ENCODE measurements around the gene MYOCD. TPM values are rescaled to one million over a fixed set of nuclear protein-coding genes. Genes with fewer than 3 reads are reported as not detected.
"Not testable (repeated sequence)": the region's sequence is repeated elsewhere in the genome, so short reads cannot be mapped to it uniquely, and the experiment has no call there.

Gene MYOCD, protein sequence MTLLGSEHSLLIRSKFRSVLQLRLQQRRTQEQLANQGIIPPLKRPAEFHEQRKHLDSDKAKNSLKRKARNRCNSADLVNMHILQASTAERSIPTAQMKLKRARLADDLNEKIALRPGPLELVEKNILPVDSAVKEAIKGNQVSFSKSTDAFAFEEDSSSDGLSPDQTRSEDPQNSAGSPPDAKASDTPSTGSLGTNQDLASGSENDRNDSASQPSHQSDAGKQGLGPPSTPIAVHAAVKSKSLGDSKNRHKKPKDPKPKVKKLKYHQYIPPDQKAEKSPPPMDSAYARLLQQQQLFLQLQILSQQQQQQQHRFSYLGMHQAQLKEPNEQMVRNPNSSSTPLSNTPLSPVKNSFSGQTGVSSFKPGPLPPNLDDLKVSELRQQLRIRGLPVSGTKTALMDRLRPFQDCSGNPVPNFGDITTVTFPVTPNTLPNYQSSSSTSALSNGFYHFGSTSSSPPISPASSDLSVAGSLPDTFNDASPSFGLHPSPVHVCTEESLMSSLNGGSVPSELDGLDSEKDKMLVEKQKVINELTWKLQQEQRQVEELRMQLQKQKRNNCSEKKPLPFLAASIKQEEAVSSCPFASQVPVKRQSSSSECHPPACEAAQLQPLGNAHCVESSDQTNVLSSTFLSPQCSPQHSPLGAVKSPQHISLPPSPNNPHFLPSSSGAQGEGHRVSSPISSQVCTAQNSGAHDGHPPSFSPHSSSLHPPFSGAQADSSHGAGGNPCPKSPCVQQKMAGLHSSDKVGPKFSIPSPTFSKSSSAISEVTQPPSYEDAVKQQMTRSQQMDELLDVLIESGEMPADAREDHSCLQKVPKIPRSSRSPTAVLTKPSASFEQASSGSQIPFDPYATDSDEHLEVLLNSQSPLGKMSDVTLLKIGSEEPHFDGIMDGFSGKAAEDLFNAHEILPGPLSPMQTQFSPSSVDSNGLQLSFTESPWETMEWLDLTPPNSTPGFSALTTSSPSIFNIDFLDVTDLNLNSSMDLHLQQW
- total RNA-seq: 35.7 TPM
- long read RNA-seq, partial matches to known transcripts: 4 of 8 reads
- long read RNA-seq, other reads (novel, unspliced or antisense): 4 of 8 reads

GRCh38 chr17:12665263-12666210 lies at the start of gene MYOCD:
Gene MYOCD, plus strand, starts transcription at chr17:12665890. Its CDS starts 299 bp downstream, at chr17:12666189.
- DNase-seq: peak; percentile 73
- intact Hi-C loops (cut with micrococcal nuclease): loop anchor here (5.0 to 10.0 kb wide), 3 partner anchors 77 to 411 kb away; no protein-coding TSS in a partner anchor

DNA sequence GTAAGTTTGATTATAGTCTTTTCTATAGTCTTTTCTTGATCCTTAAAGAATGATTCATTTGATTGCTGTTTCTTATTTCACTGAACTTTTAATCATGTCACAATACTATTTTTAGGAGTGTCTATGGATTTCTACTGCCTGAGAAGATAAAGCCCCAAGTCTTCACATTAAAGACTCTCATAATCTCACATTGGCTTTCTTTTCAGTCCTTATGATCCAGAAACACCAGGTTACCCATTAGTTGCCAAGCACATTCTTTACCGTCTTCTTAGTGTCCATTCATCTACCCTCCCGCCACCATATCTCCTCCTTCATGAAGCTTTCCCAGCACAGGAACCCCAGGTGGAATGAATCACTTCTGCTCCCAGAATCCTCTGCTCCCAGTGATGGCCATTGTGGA lies 49.5 kb upstream of the MYOCD start:
- ATAC-seq: no peak
- intact Hi-C loops (cut with micrococcal nuclease): no loop called here

More at GRCh38 chr17:12665263-12666210, at the start of gene MYOCD:
- peak; percentile 68 for ATAC-seq

DNA sequence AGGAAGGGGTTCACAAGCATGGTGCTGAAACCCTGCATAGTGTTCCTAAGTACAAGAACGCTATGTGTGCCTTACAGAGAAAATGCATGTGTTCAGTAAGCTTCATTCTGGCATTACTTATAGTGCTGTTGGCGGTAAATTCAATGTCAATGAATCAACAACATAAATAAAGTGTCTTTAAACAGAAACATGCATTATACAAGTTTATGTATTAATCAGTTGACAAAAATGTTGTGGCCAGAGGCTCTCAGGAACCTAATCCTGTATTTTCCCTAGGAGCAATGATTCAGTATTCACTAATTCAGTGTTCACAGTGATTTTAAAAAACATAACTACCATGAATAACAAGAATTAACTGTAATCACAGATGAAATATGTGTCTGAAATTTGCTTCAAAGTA lies 47.1 kb upstream of the MYOCD start:
- no peak for DNase-seq
- intact Hi-C loops (cut with micrococcal nuclease): no loop called here

More for the DNA sequence above, 49.5 kb upstream of the MYOCD start:
- no peak for DNase-seq

DNA sequence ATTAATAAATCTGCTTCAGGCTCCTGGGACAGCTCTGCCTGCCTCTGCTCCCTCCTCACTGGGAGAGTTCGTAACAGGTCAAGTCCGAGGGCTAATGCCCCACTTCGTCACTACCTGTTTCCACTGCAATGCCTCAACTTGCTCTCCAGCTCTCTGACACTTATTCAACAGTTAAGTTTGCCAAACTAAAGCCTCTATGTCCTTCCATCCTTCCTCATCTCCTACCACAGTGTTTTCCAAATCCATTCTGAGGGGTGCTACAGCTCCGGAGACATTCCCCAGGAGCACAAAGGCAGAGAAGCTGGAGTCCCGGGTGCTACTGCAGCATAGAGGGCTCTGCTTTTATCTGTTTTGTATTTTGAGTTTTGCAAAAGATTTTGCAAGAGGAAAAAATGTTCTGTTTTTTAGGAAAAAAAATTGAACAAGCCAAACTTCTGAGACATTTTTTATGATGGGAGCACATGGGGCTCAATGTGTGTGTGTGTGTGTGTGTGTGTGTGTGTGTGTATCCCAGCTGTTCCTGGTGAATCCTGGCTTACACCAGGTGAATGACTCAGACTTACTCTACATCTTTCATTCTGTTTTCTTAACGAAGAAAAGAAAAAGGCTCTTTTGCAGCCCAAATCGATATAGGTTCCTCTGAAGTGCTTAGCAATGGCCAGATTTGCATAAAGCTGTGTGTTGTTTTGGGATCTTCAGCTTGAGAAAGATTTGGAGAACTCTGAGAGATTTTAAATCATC lies 46.1 kb upstream of the MYOCD start:
- intact Hi-C loops (cut with micrococcal nuclease): no loop called here
- ATAC-seq: no peak
- DNase-seq: no peak

More for the DNA sequence above, 47.1 kb upstream of the MYOCD start:
- ATAC-seq: no peak

DNA sequence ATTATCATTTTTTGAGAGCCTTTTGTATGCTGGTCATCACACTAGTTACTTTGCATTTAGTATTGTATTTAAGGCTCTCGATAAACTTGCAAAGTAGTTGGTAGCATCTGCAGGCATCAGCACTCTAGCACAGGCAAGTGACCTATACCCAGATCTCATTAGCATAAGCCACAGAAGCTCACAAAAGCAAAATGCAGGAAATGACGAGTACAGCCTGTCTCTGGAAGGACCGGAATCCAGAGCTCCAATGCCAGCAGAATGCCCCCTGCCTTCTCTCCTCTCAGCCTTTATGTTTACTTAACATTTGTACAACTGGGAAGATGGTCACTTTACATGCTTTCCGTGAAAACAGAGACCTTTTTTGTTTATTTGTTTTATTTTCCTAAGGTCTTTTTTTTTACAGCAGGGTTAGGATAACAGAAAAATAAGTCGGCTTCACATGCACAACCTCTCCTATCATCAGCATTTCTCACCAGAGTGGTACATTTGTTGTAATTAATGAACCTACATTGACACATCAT lies 45.4 kb upstream of the MYOCD start:
- ATAC-seq (no peak), DNase-seq (no peak)
- intact Hi-C loops (cut with micrococcal nuclease): no loop called here

DNA sequence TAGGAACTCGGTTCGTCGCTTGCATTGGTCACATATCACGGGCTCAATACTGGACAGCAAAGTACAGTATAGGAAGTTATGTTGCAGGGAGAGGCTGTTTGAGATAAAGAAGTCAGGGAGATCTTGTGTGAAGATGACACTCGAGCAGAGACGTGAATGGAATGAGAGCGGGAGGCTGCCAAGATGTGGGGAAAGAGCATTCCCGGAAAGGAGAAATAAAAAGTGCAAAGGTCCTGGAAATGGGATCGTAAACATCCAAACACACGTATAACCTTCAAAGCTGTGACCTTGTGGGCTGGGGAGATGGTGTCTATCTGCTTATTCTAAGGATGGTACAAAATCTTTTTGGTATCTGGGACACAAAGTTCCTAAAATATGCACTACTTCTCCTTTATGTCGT lies 43.0 kb upstream of the MYOCD start:
- no peak for ATAC-seq
- DNase-seq: no peak
- intact Hi-C loops (cut with micrococcal nuclease): no loop called here

DNA sequence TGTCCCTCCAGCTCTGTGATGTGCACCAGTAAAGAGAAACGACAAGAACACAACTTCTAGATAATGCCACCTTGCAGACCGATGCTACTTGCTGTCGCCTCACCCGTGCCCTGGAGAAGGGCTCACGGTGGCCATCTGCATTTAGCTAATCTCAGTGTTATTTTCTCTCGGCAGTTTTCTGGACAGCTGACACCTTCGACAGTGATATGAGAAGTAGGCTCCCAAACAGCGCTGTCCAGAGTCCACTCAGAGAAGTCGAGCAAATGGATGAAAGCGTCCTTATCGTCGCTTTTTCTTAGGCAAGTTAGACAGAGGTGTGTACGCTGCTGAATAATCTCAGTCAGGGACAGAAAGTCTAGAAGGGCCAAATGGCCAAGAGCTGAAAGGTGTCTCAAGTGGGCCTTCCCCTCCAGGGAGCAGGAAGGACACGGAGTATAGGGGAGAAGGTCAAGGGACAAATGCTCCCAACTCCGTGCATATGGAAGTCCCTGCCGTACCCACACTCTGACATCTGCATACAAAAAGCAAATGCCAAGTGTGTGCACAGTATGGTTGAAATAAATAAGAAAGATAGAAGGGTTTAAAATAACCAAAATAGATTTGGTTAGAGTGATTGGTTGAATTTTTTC lies 42.4 kb upstream of the MYOCD start:
- peak; percentile 81 for ATAC-seq
- intact Hi-C loops (cut with micrococcal nuclease): no loop called here
- no peak for DNase-seq

DNA sequence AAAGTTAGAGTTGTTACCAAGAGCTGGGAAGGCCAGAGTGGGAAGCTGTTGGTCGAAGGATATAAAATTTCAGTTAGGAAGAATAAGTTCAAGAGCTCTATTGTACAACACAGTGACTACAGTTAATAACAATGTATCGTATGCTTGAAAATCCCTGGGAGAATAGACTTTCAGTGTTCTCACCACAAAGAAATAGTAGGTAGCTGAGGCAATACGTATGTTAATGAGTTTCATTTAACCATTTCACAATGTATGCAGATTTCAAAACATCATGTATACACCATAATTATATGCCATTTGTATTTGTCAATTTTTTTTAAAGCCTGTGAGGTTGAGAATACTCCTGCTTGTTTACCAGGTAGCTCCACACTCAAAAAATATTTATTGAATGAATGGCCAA lies 41.5 kb upstream of the MYOCD start:
- ATAC-seq: no peak
- intact Hi-C loops (cut with micrococcal nuclease): no loop called here
- DNase-seq: no peak

DNA sequence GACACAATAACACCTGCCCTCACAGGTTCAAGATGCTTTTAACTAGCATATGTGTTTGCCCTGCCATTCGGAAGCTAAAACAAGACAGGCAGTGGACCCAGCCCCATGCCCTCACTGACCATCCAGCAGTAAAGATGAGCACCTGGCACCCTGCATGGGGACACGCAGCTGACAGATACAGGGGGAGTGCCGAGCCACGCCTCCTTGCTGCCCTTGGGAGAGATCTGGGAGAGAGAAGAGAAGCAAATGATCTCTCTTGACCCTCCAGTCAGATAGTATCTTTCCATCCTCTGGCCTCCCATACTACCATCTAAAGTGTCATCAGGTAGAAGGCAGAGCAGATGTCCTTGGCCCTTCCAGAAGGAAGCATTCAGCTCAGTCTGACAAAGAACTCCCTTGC lies 40.6 kb upstream of the MYOCD start:
- ATAC-seq (no peak), DNase-seq (no peak)
- intact Hi-C loops (cut with micrococcal nuclease): no loop called here

DNA sequence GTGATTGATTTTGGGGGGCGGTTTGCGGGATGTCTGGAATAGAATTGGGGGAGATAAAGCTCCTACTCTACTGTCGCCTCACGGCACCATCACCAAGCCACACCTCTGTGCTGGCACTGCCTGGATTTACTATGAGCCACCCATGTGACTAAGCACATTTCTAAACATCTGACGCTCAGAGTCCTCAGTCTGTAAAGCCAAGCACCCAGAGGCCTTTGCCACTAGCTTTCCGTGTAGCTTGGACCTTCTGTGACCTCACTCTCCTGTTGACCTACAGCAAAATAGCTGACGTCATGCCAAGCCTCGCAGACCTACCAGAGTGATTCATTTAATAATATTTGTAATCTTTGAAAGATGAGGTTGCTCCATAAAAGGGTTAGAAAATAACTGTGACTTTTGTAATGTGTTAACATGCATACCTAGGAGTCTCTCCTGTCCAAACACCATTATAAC lies 38.5 kb upstream of the MYOCD start:
- peak; percentile 52 for ATAC-seq
- intact Hi-C loops (cut with micrococcal nuclease): no loop called here
- no peak for DNase-seq

- DNase-seq (no peak), ATAC-seq (no peak)
- intact Hi-C loops (cut with micrococcal nuclease): no loop called here
These were observed 37.8 kb upstream of the MYOCD start for GRCh38 chr17:12627781-12628451.

- DNase-seq (no peak), ATAC-seq (no peak)
- intact Hi-C loops (cut with micrococcal nuclease): no loop called here
These were observed 34.6 kb upstream of the MYOCD start for GRCh38 chr17:12631076-12631475.

GRCh38 chr17:12632785-12633184 lies 32.9 kb upstream of the MYOCD start:
- ATAC-seq (peak; percentile 27), DNase-seq (no peak)
- intact Hi-C loops (cut with micrococcal nuclease): no loop called here

DNA sequence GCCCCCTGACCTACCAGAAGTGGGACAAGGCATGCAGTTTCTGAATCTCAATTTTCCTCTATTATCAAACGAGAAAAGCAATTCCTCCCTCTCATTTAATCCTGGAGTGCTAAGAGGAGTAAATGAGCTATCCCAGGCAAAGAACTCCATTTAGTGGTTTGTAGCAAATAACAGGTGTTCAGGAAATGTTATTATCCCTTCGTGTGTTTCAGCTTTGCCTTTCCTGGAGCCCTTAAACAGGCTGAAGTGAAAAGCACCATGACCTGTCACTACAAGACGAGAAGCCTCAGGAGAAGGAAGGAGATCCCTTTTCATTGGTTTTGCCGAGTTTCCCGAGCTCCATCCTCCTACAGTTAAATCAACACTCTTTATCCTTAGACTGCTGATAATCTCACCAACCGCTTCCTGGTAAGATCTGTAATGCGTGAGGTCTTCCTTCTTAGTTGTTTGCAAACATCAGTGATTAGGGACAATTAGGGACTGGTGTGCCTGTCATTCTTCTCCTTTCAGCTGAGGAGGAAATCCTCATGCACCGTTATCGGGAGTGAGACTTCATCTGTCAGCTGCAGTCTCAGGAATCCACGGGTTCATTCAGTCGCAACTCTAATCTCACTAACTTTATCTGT lies 30.8 kb upstream of the MYOCD start:
- intact Hi-C loops (cut with micrococcal nuclease): no loop called here
- DNase-seq (no peak), ATAC-seq (no peak)

- ATAC-seq; intact Hi-C loops (cut with micrococcal nuclease): not testable (repeated sequence)
These were observed 29.7 kb upstream of the MYOCD start for GRCh38 chr17:12635996-12636395.

GRCh38 chr17:12637015-12637414 lies 28.7 kb upstream of the MYOCD start:
- intact Hi-C loops (cut with micrococcal nuclease): no loop called here
- ATAC-seq: peak; percentile 73
- no peak for DNase-seq

More at GRCh38 chr17:12635996-12636395, 29.7 kb upstream of the MYOCD start:
- not testable (repeated sequence) for DNase-seq
